Measurements from ENCODE around the gene DCBLD2. TPM values are rescaled to one million over a fixed set of nuclear protein-coding genes. Genes with fewer than 3 reads are reported as not detected.

DCBLD2 gene
- total and polyA plus RNA-seq, 9 of the 15 experiments (the other 6 are each of a cell fraction or from before 2014, with no cell fraction given): 2.7 to 14.6 (median 7.4) TPM

DNA sequence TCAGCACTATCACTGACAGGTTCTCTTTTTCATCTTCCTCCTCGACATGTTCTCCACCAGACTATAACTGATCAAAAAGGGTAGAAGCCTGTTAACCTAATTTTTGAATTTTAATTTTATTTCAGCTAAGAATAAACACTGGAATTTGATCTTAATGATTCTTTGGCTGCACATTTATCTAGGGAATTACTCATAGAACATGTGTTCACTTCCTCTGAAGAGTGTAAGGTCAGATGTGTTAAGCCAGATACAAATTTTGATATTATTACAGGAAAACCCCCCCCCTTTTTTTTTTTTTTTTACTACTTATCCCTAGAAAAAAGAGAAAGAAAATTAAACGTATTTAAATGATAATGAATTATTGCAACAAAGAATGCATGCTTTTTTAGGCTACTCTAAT, 15.0 kb downstream of the DCBLD2 start:
- FAIRE-seq: no peak
- DNase-seq (ENCODE audit: extremely low read depth in 1 of 4, low spot score in 3 of 4): no peak
- peaks cover 30% of the 10 kb centered on the region for H3K79me2 ChIP-seq (ENCODE audit: control insufficient read depth, insufficient read depth, low read length)
- in situ Hi-C loops (cut with MboI) (no loop called here), intact Hi-C loops (cut with micrococcal nuclease) (no loop called here)
- H3K4me2 ChIP-seq (ENCODE audit: insufficient read depth, low read length): no peak overlapping the region
- no peak for TF ChIP-seq PHB (CRISPR knock-in tag; IDR thresholded peaks at IDR 0.05)
- H3K9me1 ChIP-seq (ENCODE audit: control insufficient read depth, insufficient read depth, low read length): no peaks in the 10 kb centered on the region
- no peaks in the 10 kb centered on the region for H3K27me3 ChIP-seq (ENCODE audit: control insufficient read depth in 2 of 2, insufficient read depth in 2 of 2, low read length in 2 of 2)
- H3K4me3 ChIP-seq: no peak overlapping the region
- BruUV-seq (replicated peaks): no TSS peak
- no peak for ATAC-seq
- no peak overlapping the region for H3K9ac ChIP-seq (ENCODE audit: insufficient read depth in 1 of 2, low read depth in 2 of 2, low read length in 2 of 2)
- H4K20me1 ChIP-seq (replicated peaks; ENCODE audit: control insufficient read depth, insufficient read depth, low read length): no peaks in the 10 kb centered on the region
- H3K27ac ChIP-seq (ENCODE audit: extremely low read depth, low read depth, low read length): no peak overlapping the region
- peaks cover 5 to 9% of the 10 kb centered on the region in 2 experiments; a peak in 3 of 5 replicates for H3K4me1 ChIP-seq (replicated peaks in 1 of 2; ENCODE audit: control insufficient read depth in 2 of 2, insufficient read depth in 2 of 2, low read length in 2 of 2)
- H2AFZ ChIP-seq (ENCODE audit: low read depth, low read length): no peak overlapping the region
- POLR2A ChIA-PET: no interaction called here
- 13% methylated on average over 2 of the region's 2 CpGs for WGBS (ENCODE audit: insufficient coverage, low coverage, missing lambda C conversion rate)
- H3K9me3 ChIP-seq (replicated peaks; ENCODE audit: control insufficient read depth, insufficient read depth, low read depth, low read length): no peaks in the 10 kb centered on the region
- peaks cover 2% of the 10 kb centered on the region; the same call in 1 of the 3 replicates for H3K36me3 ChIP-seq (ENCODE audit: control insufficient read depth, insufficient read depth, low read length)
- CTCF ChIA-PET (ENCODE audit: low intra/inter-chr PET ratio): no interaction called here

DNA sequence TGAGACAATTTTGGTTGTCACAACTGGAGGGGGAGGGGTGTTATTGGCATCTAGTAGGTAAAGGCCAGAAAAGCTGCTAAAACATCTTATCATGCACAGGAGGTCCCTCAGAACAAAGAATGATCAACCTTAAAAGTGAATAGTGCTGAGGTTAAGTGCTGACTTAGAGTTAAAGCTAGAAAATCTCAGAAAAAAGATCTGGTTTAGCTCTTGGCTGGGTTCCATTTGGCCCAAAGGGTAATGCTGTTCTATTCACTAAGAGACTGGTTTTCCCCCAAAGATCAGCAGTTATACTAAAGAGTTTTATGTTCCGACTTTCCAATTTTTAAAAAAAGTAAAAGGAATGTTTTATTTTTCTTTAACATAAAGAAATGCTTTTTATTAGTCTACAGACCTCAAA, 15.6 kb downstream of the DCBLD2 start:
- Histone ChIP-seq H3K27ac (ENCODE audit: extremely low read depth, low read depth, low read length) (no peak overlapping the region), H3K9me1 (ENCODE audit: control insufficient read depth, insufficient read depth, low read length) (no peaks in the 10 kb centered on the region), H2AFZ (ENCODE audit: low read depth, low read length) (no peak overlapping the region), H3K9me3 (replicated peaks; ENCODE audit: control insufficient read depth, insufficient read depth, low read depth, low read length) (no peaks in the 10 kb centered on the region), H3K4me3 (no peak overlapping the region), H3K79me2 (ENCODE audit: control insufficient read depth, insufficient read depth, low read length) (peaks cover 30% of the 10 kb centered on the region), H3K4me1 (replicated peaks in 1 of 2; ENCODE audit: control insufficient read depth in 2 of 2, insufficient read depth in 2 of 2, low read length in 2 of 2) (peaks cover 2 to 6% of the 10 kb centered on the region in 2 experiments; a peak in 3 of 5 replicates), H3K9ac (ENCODE audit: insufficient read depth in 1 of 2, low read depth in 2 of 2, low read length in 2 of 2) (no peak overlapping the region), H3K36me3 (ENCODE audit: control insufficient read depth, insufficient read depth, low read length) (peaks cover 5% of the 10 kb centered on the region; the same call in 1 of the 3 replicates), H3K27me3 (ENCODE audit: control insufficient read depth in 2 of 2, insufficient read depth in 2 of 2, low read length in 2 of 2) (no peaks in the 10 kb centered on the region), H3K4me2 (ENCODE audit: insufficient read depth, low read length) (no peak overlapping the region), H4K20me1 (replicated peaks; ENCODE audit: control insufficient read depth, insufficient read depth, low read length) (no peaks in the 10 kb centered on the region)
- CTCF ChIA-PET (ENCODE audit: low intra/inter-chr PET ratio): no interaction called here
- BruUV-seq (replicated peaks): no TSS peak
- FAIRE-seq (peak; percentile 29), DNase-seq (ENCODE audit: extremely low read depth in 1 of 4, low spot score in 3 of 4) (no peak), ATAC-seq (no peak)
- POLR2A ChIA-PET: no interaction called here
- in situ Hi-C loops (cut with MboI): no loop called here
- TF ChIP-seq, protein P1, sequence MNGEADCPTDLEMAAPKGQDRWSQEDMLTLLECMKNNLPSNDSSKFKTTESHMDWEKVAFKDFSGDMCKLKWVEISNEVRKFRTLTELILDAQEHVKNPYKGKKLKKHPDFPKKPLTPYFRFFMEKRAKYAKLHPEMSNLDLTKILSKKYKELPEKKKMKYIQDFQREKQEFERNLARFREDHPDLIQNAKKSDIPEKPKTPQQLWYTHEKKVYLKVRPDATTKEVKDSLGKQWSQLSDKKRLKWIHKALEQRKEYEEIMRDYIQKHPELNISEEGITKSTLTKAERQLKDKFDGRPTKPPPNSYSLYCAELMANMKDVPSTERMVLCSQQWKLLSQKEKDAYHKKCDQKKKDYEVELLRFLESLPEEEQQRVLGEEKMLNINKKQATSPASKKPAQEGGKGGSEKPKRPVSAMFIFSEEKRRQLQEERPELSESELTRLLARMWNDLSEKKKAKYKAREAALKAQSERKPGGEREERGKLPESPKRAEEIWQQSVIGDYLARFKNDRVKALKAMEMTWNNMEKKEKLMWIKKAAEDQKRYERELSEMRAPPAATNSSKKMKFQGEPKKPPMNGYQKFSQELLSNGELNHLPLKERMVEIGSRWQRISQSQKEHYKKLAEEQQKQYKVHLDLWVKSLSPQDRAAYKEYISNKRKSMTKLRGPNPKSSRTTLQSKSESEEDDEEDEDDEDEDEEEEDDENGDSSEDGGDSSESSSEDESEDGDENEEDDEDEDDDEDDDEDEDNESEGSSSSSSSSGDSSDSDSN (IDR thresholded peaks at IDR 0.05; ENCODE audit: borderline replicate concordance in 1 of 2, low read depth in 2 of 2, low read length in 2 of 2): no peak
- TF ChIP-seq POLR2B (IDR thresholded peaks at IDR 0.05; ENCODE audit: low read depth, partially characterized antibody) (no peak), NCOR1 (IDR thresholded peaks at IDR 0.05) (no peak), ATF7 (IDR thresholded peaks at IDR 0.05) (no peak), U2AF2 (optimal IDR thresholded peaks at IDR 0.05; ENCODE audit: low read depth, low read length) (no peak), BDP1 (IDR thresholded peaks at IDR 0.05; ENCODE audit: insufficient read depth, insufficient read length) (no peak), ESRRB (CRISPR knock-in tag; IDR thresholded peaks at IDR 0.05; ENCODE audit: borderline replicate concordance) (no peak), SRF (CRISPR knock-in tag; IDR thresholded peaks at IDR 0.05) (no peak), PHB2 (IDR thresholded peaks at IDR 0.05; ENCODE audit: low read depth) (no peak), ZBTB8A (IDR thresholded peaks at IDR 0.05; ENCODE audit: partially characterized antibody) (no peak), BCOR (IDR thresholded peaks at IDR 0.05) (no peak), RBM25 (IDR thresholded peaks at IDR 0.05; ENCODE audit: low read depth, low read length, severe bottlenecking) (no peak), NFE2 (IDR thresholded peaks at IDR 0.05; ENCODE audit: low read depth) (no peak)
- intact Hi-C loops (cut with micrococcal nuclease): no loop called here
- 45% methylated on average over 1 of the region's 1 CpG for WGBS (ENCODE audit: insufficient coverage, low coverage, missing lambda C conversion rate)
